Measurements from ENCODE around the gene PTTG1. TPM values are rescaled to one million over a fixed set of nuclear protein-coding genes. Genes with fewer than 3 reads are reported as not detected.

PTTG1 gene
- total RNA-seq, 1 experiment from 2014 or later: 183 TPM

GRCh38 chr5:160466116-160466515 lies 44.5 kb downstream of the PTTG1 start:
- Histone ChIP-seq H3K79me2 (ENCODE audit: insufficient read depth, low read length) (no peaks in the 10 kb centered on the region), H3K4me2 (ENCODE audit: low read length) (no peak overlapping the region), H3K4me3 (replicated peaks in 1 of 2; ENCODE audit: low read depth in 1 of 2, low read length in 2 of 2) (no peak overlapping the region), H3K4me1 (ENCODE audit: control insufficient read depth in 1 of 2, insufficient read depth in 2 of 2, low read length in 2 of 2) (no peaks in the 10 kb centered on the region), H3K27ac (ENCODE audit: low read depth, low read length) (no peak overlapping the region), H4K20me1 (ENCODE audit: insufficient read depth) (no peaks in the 10 kb centered on the region), H2AFZ (ENCODE audit: low read depth, low read length, poor library complexity, severe bottlenecking) (no peak overlapping the region), H3K27me3 (ENCODE audit: insufficient read depth, low read length) (0 out of 2 replicates have a peak, but pooled peaks cover 3% of the 10 kb centered on the region), H3K9ac (ENCODE audit: low read length) (no peak overlapping the region), H3K36me3 (ENCODE audit: control insufficient read depth in 1 of 2, insufficient read depth in 2 of 2, low read length in 2 of 2) (no peaks in the 10 kb centered on the region), H3K9me3 (ENCODE audit: control insufficient read depth in 1 of 2, insufficient read depth in 1 of 2, low read depth in 1 of 2, low read length in 2 of 2) (no peaks in the 10 kb centered on the region), H3K9me2 (ENCODE audit: insufficient read depth) (no peaks in the 10 kb centered on the region)
- no TSS peak for BruUV-seq (replicated peaks)
- DNase-seq (ENCODE audit: low read depth, low spot score) (no peak), ATAC-seq (no peak)
- RAD21 ChIA-PET (ENCODE audit: low non-redundant PET in 1 of 2, low total read pairs in 2 of 2, uncharacterized antibody in 2 of 2, unreplicated experiment in 2 of 2): no interaction called here
- CTCF ChIA-PET: interaction anchor here (0.8 kb wide), 1 partner anchor 27 kb away, joined by 4 read pairs; no protein-coding TSS in a partner anchor
- POLR2A ChIA-PET: no interaction called here
- no peak for TF ChIP-seq JUND (IDR thresholded peaks at IDR 0.05)
- no peak for TF ChIP-seq CEBPB (IDR thresholded peaks at IDR 0.05; ENCODE audit: low read depth)
- no peak for TF ChIP-seq FOSL1 (IDR thresholded peaks at IDR 0.05; ENCODE audit: low read depth)
- no peak for TF ChIP-seq MAX (IDR thresholded peaks at IDR 0.05)
- TF ChIP-seq RAD21 (IDR thresholded peaks at IDR 0.05; ENCODE audit: low read depth): no peak
- no peak for TF ChIP-seq POLR2A (IDR thresholded peaks at IDR 0.05; ENCODE audit: borderline replicate concordance, extremely low read depth, insufficient read depth, insufficient read length)
- no peak for TF ChIP-seq EZH2 (IDR thresholded peaks at IDR 0.05)
- intact Hi-C loops (cut with micrococcal nuclease): no loop called here

GRCh38 chr5:160466889-160467554 lies 45.4 kb downstream of the PTTG1 start:
- intact Hi-C loops (cut with micrococcal nuclease): no loop called here
- POLR2A ChIA-PET: no interaction called here
- H3K79me2 ChIP-seq (ENCODE audit: insufficient read depth, low read length): no peaks in the 10 kb centered on the region
- no peaks in the 10 kb centered on the region for H3K9me2 ChIP-seq (ENCODE audit: insufficient read depth)
- no peak overlapping the region for H3K4me3 ChIP-seq (replicated peaks in 1 of 2; ENCODE audit: low read depth in 1 of 2, low read length in 2 of 2)
- H3K9me3 ChIP-seq (ENCODE audit: control insufficient read depth in 1 of 2, insufficient read depth in 1 of 2, low read depth in 1 of 2, low read length in 2 of 2): no peaks in the 10 kb centered on the region
- no peaks in the 10 kb centered on the region for H3K4me1 ChIP-seq (ENCODE audit: control insufficient read depth in 1 of 2, insufficient read depth in 2 of 2, low read length in 2 of 2)
- no peaks in the 10 kb centered on the region for H4K20me1 ChIP-seq (ENCODE audit: insufficient read depth)
- H3K36me3 ChIP-seq (ENCODE audit: control insufficient read depth in 1 of 2, insufficient read depth in 2 of 2, low read length in 2 of 2): no peaks in the 10 kb centered on the region
- no peak overlapping the region for H2AFZ ChIP-seq (ENCODE audit: low read depth, low read length, poor library complexity, severe bottlenecking)
- ATAC-seq: no peak
- 0 out of 2 replicates have a peak, but pooled peaks cover 3% of the 10 kb centered on the region for H3K27me3 ChIP-seq (ENCODE audit: insufficient read depth, low read length)
- RAD21 ChIA-PET (ENCODE audit: low non-redundant PET in 1 of 2, low total read pairs in 2 of 2, uncharacterized antibody in 2 of 2, unreplicated experiment in 2 of 2): no interaction called here
- no peak overlapping the region for H3K27ac ChIP-seq (ENCODE audit: low read depth, low read length)
- H3K9ac ChIP-seq (ENCODE audit: low read length): no peak overlapping the region
- no TSS peak for BruUV-seq (replicated peaks)
- DNase-seq (ENCODE audit: low read depth, low spot score): no peak
- no peak overlapping the region for H3K4me2 ChIP-seq (ENCODE audit: low read length)
- CTCF ChIA-PET: no interaction called here
- TF ChIP-seq EZH2phosphoT487 (IDR thresholded peaks at IDR 0.05; ENCODE audit: borderline replicate concordance) (no peak), EGR1 (IDR thresholded peaks at IDR 0.05; ENCODE audit: low read depth) (no peak), POLR2A (IDR thresholded peaks at IDR 0.05; ENCODE audit: borderline replicate concordance, extremely low read depth, insufficient read depth, insufficient read length) (no peak), YY1 (IDR thresholded peaks at IDR 0.05; ENCODE audit: extremely low read depth, insufficient replicate concordance, low read depth, low read length) (no peak), SRF (IDR thresholded peaks at IDR 0.05; ENCODE audit: low read depth) (no peak), CBX3 (IDR thresholded peaks at IDR 0.05; ENCODE audit: low read depth) (no peak), REST (IDR thresholded peaks at IDR 0.05; ENCODE audit: low read depth) (no peak), ZFX (IDR thresholded peaks at IDR 0.05) (no peak), JUND (IDR thresholded peaks at IDR 0.05) (no peak), ZBTB33 (IDR thresholded peaks at IDR 0.05; ENCODE audit: extremely low read depth, insufficient replicate concordance, low read length) (no peak), ZNF274 (IDR thresholded peaks at IDR 0.05; ENCODE audit: low read depth, low read length) (no peak)
